MM.1S (cell line): Measurements from ENCODE around the gene SLIT3.

ENCODE experiments used
- DNase-seq: peaks from one replicate; pipeline ENCODE4 v3.0.0-alpha.2; 2015
- H2AFZ ChIP-seq: fragments of 300-600 bp; sonication (generic); 2 replicates; pipeline ENCODE4 v1.6.0; 2016; ENCODE audit warnings: antibody characterized with exemption, low read length
- H3F3A ChIP-seq: fragments of 300-600 bp; sonication (generic); 2 replicates; pipeline ENCODE4 v1.6.1; 2016; ENCODE audit warnings: mild to moderate bottlenecking, antibody characterized with exemption, low read length, moderate library complexity, mixed read lengths; ENCODE audit not compliant: insufficient read depth
- H3K27ac ChIP-seq: fragments of 300-600 bp; sonication (generic); 2 replicates; pipeline ENCODE4 v1.5.1; 2016; ENCODE audit warnings: mild to moderate bottlenecking, low read length
- H3K27me3 ChIP-seq: fragments of 300-600 bp; sonication (generic); replicated peaks from 2 replicates; pipeline ENCODE4 v1.6.0; 2016; ENCODE audit warnings: low read length; ENCODE audit not compliant: insufficient read depth
- H3K36me3 ChIP-seq: fragments of 300-600 bp; sonication (generic); replicated peaks from 2 replicates; pipeline ENCODE4 v1.6.1; 2016; ENCODE audit warnings: mild to moderate bottlenecking, low read length, mixed read lengths; ENCODE audit not compliant: insufficient read depth
- H3K4me1 ChIP-seq: fragments of 300-600 bp; sonication (generic); 2 replicates; pipeline ENCODE4 v1.6.1; 2016; ENCODE audit warnings: low read length, mixed read lengths
- H3K4me2 ChIP-seq: fragments of 300-600 bp; sonication (generic); 2 replicates; pipeline ENCODE4 v1.6.0; 2016; ENCODE audit warnings: low read depth, low read length
- H3K4me3 ChIP-seq: fragments of 300-600 bp; sonication (generic); 2 replicates; pipeline ENCODE4 v1.5.1; 2016; ENCODE audit warnings: low read length, mixed read lengths
- H3K79me2 ChIP-seq: fragments of 300-600 bp; sonication (generic); 2 replicates; pipeline ENCODE4 v1.6.1; 2016; ENCODE audit warnings: mixed run types, low read length, mixed read lengths
- H3K9ac ChIP-seq: fragments of 300-600 bp; sonication (generic); 2 replicates; pipeline ENCODE4 v1.6.1; 2016; ENCODE audit warnings: low read length, mixed read lengths
- H3K9me2 ChIP-seq: fragments of 300-600 bp; sonication (generic); replicated peaks from 2 replicates; pipeline ENCODE4 v1.6.1; 2016; ENCODE audit warnings: mild to moderate bottlenecking, low read length, mixed read lengths; ENCODE audit not compliant: insufficient read depth
- H3K9me3 ChIP-seq: fragments of 300-600 bp; sonication (generic); replicated peaks from 2 replicates; pipeline ENCODE4 v1.6.1; 2016; ENCODE audit warnings: mild to moderate bottlenecking, low read length, mixed read lengths; ENCODE audit not compliant: insufficient read depth
- H4K20me1 ChIP-seq: fragments of 300-600 bp; sonication (generic); 2 replicates; pipeline ENCODE4 v1.6.1; 2016; ENCODE audit warnings: mild to moderate bottlenecking, low read length, moderate library complexity, mixed read lengths; ENCODE audit not compliant: insufficient read depth
- CTCF ChIP-seq: fragments of 300-600 bp; sonication (generic); IDR thresholded peaks from 2 replicates; pipeline ENCODE4 v1.5.1; 2016; ENCODE audit warnings: antibody characterized with exemption, low read length, mixed read lengths
- EZH2 ChIP-seq: fragments of 300-600 bp; sonication (generic); optimal IDR thresholded peaks from 2 replicates; pipeline ENCODE3; 2017; ENCODE audit warnings: low read depth, mild to moderate bottlenecking, antibody characterized with exemption, low read length, mixed read lengths
- EZH2phosphoT487 ChIP-seq: fragments of 300-600 bp; sonication (generic); IDR thresholded peaks from 2 replicates; pipeline ENCODE4 v1.6.1; 2018; ENCODE audit warnings: antibody characterized with exemption, low read length

SLIT3 gene

DNA sequence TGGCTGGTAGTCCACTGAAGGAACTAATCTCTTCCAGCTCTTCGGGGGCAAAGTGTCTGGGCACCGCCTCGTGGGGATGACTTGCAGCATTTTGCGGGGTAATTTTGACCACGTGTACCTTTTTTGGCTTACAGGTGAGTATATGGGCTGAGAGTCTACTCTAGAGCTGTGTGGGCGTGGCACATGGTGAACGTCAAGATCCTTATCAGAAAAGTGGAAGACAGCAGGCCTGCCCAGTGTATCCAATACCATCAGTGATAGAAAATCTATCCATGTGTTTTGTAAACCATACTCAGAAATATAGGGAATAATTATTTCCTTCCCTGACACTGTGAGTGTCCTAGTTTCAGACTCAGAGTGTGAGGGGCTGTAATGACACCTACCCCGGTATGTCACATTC lies 148.5 kb downstream of the SLIT3 start:
- no peak overlapping the region for H3K27ac ChIP-seq
- H3F3A ChIP-seq: no peaks in the 10 kb centered on the region
- H4K20me1 ChIP-seq: no peaks in the 10 kb centered on the region
- H3K9me3 ChIP-seq: no peaks in the 10 kb centered on the region
- no peak overlapping the region for H3K9ac ChIP-seq
- no peak for TF ChIP-seq EZH2
- TF ChIP-seq EZH2phosphoT487: no peak
- TF ChIP-seq CTCF: no peak
- no peak overlapping the region for H3K4me3 ChIP-seq
- H3K9me2 ChIP-seq: no peaks in the 10 kb centered on the region
- no peaks in the 10 kb centered on the region for H3K36me3 ChIP-seq
- no peak overlapping the region for H3K4me2 ChIP-seq
- no peaks in the 10 kb centered on the region for H3K27me3 ChIP-seq
- no peaks in the 10 kb centered on the region for H3K4me1 ChIP-seq
- H3K79me2 ChIP-seq: no peaks in the 10 kb centered on the region
- DNase-seq: no peak
- H2AFZ ChIP-seq: no peak overlapping the region

- no peak overlapping the region for H2AFZ ChIP-seq
- no peaks in the 10 kb centered on the region for H3K79me2 ChIP-seq
- no peak for DNase-seq
- no peak overlapping the region for H3K27ac ChIP-seq
- no peak overlapping the region for H3K9ac ChIP-seq
- H3K9me2 ChIP-seq: no peaks in the 10 kb centered on the region
- H4K20me1 ChIP-seq: no peaks in the 10 kb centered on the region
- no peaks in the 10 kb centered on the region for H3K9me3 ChIP-seq
- no peak overlapping the region for H3K4me2 ChIP-seq
- no peaks in the 10 kb centered on the region for H3F3A ChIP-seq
- no peaks in the 10 kb centered on the region for H3K27me3 ChIP-seq
- no peak overlapping the region for H3K4me3 ChIP-seq
- no peak for TF ChIP-seq CTCF
- no peaks in the 10 kb centered on the region for H3K4me1 ChIP-seq
- no peaks in the 10 kb centered on the region for H3K36me3 ChIP-seq
These were observed 149.7 kb downstream of the SLIT3 start for GRCh38 chr5:169151051-169151805.

GRCh38 chr5:169150108-169150507 lies 150.8 kb downstream of the SLIT3 start:
- Histone ChIP-seq H3K27me3 (no peaks in the 10 kb centered on the region), H3K9ac (no peak overlapping the region), H3K27ac (no peak overlapping the region), H3K36me3 (no peaks in the 10 kb centered on the region), H2AFZ (no peak overlapping the region), H3F3A (no peaks in the 10 kb centered on the region), H3K4me3 (no peak overlapping the region), H4K20me1 (no peaks in the 10 kb centered on the region), H3K4me2 (no peak overlapping the region), H3K79me2 (no peaks in the 10 kb centered on the region), H3K9me3 (no peaks in the 10 kb centered on the region), H3K9me2 (no peaks in the 10 kb centered on the region), H3K4me1 (no peaks in the 10 kb centered on the region)
- DNase-seq: no peak
- TF ChIP-seq EZH2phosphoT487 (no peak), EZH2 (no peak), CTCF (no peak)
